Esophagus squamous epithelium (tissue), 5 donors: ENCODE results near the gene GBF1. TPM values are rescaled to one million over a fixed set of nuclear protein-coding genes. Genes with fewer than 3 reads are reported as not detected.
"Not testable (repeated sequence)": the region's sequence is repeated elsewhere in the genome, so short reads cannot be mapped to it uniquely, and the experiment has no call there.

ENCODE experiments used
- DNase-seq: peaks from one replicate; lab custom pipeline; 2025; lab: John Stamatoyannopoulos, UW
- H3K27ac ChIP-seq, 4 donors: fragments of 200-600 bp; sonication (generic); one replicate each; pipeline ENCODE4 v1.5.1; 2016 to 2019; ENCODE audit warnings: mild to moderate bottlenecking in 1 of 4
- H3K27me3 ChIP-seq, 4 donors: fragments of 200-600 bp; sonication (generic); 1 replicate in 3 of 4; 2 replicates in 1 of 4; pipeline versions ENCODE4 v1.5.1 to v1.6.0; 2017 to 2021; ENCODE audit warnings: antibody characterized with exemption in 1 of 4
- H3K36me3 ChIP-seq, 3 donors: fragments of 200-600 bp; sonication (generic); one replicate each; pipeline ENCODE4 v1.5.1; 2016 to 2019
- H3K4me1 ChIP-seq, 3 donors: fragments of 200-600 bp; sonication (generic); one replicate each; pipeline ENCODE4 v1.5.1; 2017 to 2019
- H3K4me3 ChIP-seq, 4 donors: fragments of 200-600 bp; sonication (generic); 1 replicate in 3 of 4; 2 replicates in 1 of 4; pipeline ENCODE4 v1.5.1; 2016 to 2019; ENCODE audit warnings: mild to moderate bottlenecking in 2 of 4, moderate library complexity in 1 of 4
- H3K9me3 ChIP-seq, 3 donors: fragments of 200-600 bp; sonication (generic); one replicate each; pipeline ENCODE4 v1.5.1; 2016 to 2019
- POLR2A ChIP-seq, 4 donors: fragments of 450-650 bp; IDR thresholded peaks; one replicate each; pipeline ENCODE4 v1.6.1; 2017; ENCODE audit warnings: antibody characterized with exemption in 4 of 4, mild to moderate bottlenecking in 4 of 4, moderate library complexity in 3 of 4
- WGBS, 2 donors: methylation state at CpG; one replicate each; pipeline ENCODE4 v1.1.5; 2018; 5-methylcytosine and 5-hydroxymethylcytosine counted together
- intact Hi-C: fragments of 100-400 bp; cut with DNase I; formaldehyde crosslinking; loops from one replicate; pipeline ENCODE4 v1.15.0; 2022
- total RNA-seq, 4 donors: library from RNA; depleted of rRNA; stranded (reverse); fragments of >200 nt; gene quantifications; one replicate each; pipeline ENCODE4 v1.1.0, GENCODE V29; 2016
- TF ChIP-seq, protein P1 (sequence below), 6 experiments: fragments of 450-650 bp in 4 of 6; fragments of 200-600 bp in 2 of 6; sonication (generic) in 2 of 6; IDR thresholded peaks; one replicate each; pipeline ENCODE4 v1.5.1; 2016 to 2019; ENCODE audit warnings: antibody characterized with exemption in 6 of 6, mild to moderate bottlenecking in 4 of 6, moderate library complexity in 4 of 6
- donor health status: DM: yes; HTN: yes; CAD: no.

GBF1 gene
- total RNA-seq, 4 donors from 2014 or later, result 22.5 to 39.0 (median 28.6) TPM

DNA sequence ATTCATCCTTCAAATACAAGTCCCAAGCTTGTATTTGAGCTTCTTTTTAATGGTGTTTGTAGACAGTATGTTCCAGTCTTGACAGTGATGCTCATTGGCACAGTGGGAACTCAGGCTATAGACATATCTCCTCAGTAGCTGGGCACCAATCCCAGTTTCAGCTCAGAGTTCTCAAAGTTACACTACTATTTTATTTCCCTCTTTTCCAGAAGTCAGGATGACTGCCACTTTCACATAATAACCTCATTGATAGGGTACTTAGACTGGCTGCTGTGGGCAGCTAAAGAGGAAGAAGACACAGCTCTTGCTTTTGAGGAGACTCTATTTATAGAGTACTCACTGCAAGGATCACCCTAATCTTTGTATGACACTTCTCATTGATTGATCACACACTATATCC, 2.4 kb downstream of the GBF1 start:
- intact Hi-C loops, result no loop called here
- peaks cover 15 to 62% (median 21%) of the 10 kb centered on the region in 3 donors for H3K4me1 ChIP-seq
- H3K36me3 ChIP-seq, result peaks cover 0 to 16% (median 5%) of the 10 kb centered on the region in 3 donors
- no peak overlapping the region for H3K27ac ChIP-seq
- no peaks in the 10 kb centered on the region for H3K27me3 ChIP-seq
- no peak for DNase-seq
- no peak overlapping the region for H3K4me3 ChIP-seq
- TF ChIP-seq, protein P1, sequence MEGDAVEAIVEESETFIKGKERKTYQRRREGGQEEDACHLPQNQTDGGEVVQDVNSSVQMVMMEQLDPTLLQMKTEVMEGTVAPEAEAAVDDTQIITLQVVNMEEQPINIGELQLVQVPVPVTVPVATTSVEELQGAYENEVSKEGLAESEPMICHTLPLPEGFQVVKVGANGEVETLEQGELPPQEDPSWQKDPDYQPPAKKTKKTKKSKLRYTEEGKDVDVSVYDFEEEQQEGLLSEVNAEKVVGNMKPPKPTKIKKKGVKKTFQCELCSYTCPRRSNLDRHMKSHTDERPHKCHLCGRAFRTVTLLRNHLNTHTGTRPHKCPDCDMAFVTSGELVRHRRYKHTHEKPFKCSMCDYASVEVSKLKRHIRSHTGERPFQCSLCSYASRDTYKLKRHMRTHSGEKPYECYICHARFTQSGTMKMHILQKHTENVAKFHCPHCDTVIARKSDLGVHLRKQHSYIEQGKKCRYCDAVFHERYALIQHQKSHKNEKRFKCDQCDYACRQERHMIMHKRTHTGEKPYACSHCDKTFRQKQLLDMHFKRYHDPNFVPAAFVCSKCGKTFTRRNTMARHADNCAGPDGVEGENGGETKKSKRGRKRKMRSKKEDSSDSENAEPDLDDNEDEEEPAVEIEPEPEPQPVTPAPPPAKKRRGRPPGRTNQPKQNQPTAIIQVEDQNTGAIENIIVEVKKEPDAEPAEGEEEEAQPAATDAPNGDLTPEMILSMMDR (IDR thresholded peaks at IDR 0.05), result no peak
- no peak for TF ChIP-seq POLR2A (IDR thresholded peaks at IDR 0.05)
- no peaks in the 10 kb centered on the region for H3K9me3 ChIP-seq

DNA sequence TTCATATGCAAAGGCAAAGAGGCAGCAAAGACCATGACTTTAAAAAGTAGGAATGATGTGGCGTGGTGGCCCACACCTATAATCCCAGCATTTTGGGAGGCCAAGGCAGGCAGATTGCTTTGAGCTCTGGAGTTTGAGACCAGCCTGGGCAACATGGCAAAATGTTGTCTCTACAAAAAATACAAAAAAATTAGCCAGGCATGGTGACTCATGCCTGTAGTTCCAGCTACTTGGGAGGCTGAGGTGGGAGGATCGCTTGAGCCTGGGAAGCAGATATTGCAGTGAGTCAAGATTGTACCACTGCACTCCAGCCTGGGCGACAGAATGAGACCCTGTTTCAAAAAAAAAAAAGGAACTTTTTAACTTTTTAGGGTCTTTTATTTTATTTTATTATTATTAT, 7.2 kb downstream of the GBF1 start:
- H3K27me3 ChIP-seq, H3K9me3 ChIP-seq, intact Hi-C loops, H3K4me3 ChIP-seq, H3K27ac ChIP-seq, DNase-seq: not testable (repeated sequence)
- 93 to 94% methylated on average over 3 of the region's 3 CpGs for WGBS, 2 donors
- H3K36me3 ChIP-seq, result peaks cover 0 to 25% (median 5%) of the 10 kb centered on the region in 3 donors
- peaks cover 0 to 32% (median 7%) of the 10 kb centered on the region in 3 donors for H3K4me1 ChIP-seq

DNA sequence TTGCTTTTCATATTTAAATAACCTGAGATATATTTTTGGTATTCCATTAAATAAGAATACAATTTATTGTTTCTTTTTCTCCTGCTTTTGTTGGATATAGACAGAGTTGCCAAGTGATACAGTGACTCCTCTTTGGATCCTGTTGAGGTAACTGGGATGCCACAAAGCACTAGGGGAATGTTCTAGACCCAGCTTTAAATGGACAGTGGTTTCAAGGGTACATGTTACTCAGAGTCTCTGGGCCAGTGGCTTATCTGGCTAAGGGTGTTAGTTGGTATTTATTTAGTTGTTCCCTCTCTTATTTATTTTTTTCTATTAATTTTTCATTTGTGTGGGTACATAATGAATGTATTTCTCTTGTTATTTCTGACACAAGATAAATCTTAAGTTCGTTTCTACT, 9.1 kb downstream of the GBF1 start:
- no peaks in the 10 kb centered on the region for H3K9me3 ChIP-seq
- peaks cover 0 to 26% (median 0%) of the 10 kb centered on the region in 3 donors for H3K36me3 ChIP-seq
- H3K27me3 ChIP-seq, result no peaks in the 10 kb centered on the region
- H3K27ac ChIP-seq, result no peak overlapping the region
- intact Hi-C loops, result no loop called here
- no peak overlapping the region for H3K4me3 ChIP-seq
- WGBS, 2 donors, result 71 to 78% methylated on average over 1 of the region's 1 CpG
- no peak for DNase-seq
- TF ChIP-seq, protein P1 (IDR thresholded peaks at IDR 0.05), result no peak
- no peak for TF ChIP-seq POLR2A (IDR thresholded peaks at IDR 0.05)
- peaks cover 0 to 13% (median 0%) of the 10 kb centered on the region in 3 donors for H3K4me1 ChIP-seq

DNA sequence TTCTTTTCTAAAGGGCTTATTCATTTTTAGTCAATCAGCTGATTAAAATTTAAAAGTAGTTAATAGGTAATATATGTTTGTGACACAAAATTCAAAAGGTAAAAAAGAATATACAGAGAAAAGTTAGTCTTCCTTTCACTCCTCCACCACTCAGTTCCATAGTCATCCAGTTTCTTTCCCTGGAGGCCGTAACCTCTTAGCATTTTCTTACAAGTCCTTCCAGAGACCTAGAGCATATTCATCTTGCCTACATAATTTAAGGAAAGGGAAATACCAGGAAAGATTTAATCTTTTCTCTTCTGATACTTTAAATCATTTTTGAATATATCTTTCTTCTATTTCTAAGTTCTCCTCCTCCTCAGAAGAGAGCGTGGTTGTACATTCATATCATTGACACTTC, 10.1 kb downstream of the GBF1 start:
- no peaks in the 10 kb centered on the region for H3K27me3 ChIP-seq
- no peak for DNase-seq
- no peak overlapping the region for H3K27ac ChIP-seq
- H3K4me3 ChIP-seq, result no peak overlapping the region
- peaks cover 0 to 36% (median 3%) of the 10 kb centered on the region in 3 donors for H3K36me3 ChIP-seq
- 85 to 91% methylated on average over 2 of the region's 2 CpGs for WGBS, 2 donors
- intact Hi-C loops, result no loop called here
- no peaks in the 10 kb centered on the region for H3K9me3 ChIP-seq
- H3K4me1 ChIP-seq, result peaks cover 0 to 3% (median 0%) of the 10 kb centered on the region in 3 donors
- no peak for TF ChIP-seq POLR2A (IDR thresholded peaks at IDR 0.05)
- TF ChIP-seq, protein P1 (IDR thresholded peaks at IDR 0.05), result no peak

DNA sequence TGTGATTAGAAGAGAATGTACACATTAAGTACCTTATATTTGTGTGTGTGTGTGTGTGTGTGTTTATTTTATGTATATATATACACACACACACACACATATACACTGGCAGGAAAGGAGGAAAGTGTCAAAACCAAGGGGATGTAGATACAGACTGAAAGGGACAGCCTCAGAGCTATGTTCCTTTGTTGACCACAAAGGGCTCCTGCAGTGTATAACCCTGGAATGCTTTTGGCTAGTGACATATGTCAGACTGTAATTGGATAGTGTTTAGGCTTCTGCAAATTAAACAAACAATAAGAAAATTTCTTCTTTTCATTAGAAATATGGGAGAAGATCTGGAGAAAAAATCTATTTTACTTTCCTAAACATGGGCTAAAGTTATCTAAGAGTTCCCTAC, 15.9 kb downstream of the GBF1 start:
- intact Hi-C loops, result no loop called here
- TF ChIP-seq POLR2A (IDR thresholded peaks at IDR 0.05), result no peak
- TF ChIP-seq, protein P1 (IDR thresholded peaks at IDR 0.05), result no peak
- Histone ChIP-seq H3K9me3 (no peaks in the 10 kb centered on the region), H3K36me3 (peaks cover 0 to 73% (median 3%) of the 10 kb centered on the region in 3 donors), H3K4me1 (peaks cover 0 to 19% (median 3%) of the 10 kb centered on the region in 3 donors), H3K27ac (no peak overlapping the region), H3K4me3 (no peak overlapping the region), H3K27me3 (no peaks in the 10 kb centered on the region)
- no peak for DNase-seq

DNA sequence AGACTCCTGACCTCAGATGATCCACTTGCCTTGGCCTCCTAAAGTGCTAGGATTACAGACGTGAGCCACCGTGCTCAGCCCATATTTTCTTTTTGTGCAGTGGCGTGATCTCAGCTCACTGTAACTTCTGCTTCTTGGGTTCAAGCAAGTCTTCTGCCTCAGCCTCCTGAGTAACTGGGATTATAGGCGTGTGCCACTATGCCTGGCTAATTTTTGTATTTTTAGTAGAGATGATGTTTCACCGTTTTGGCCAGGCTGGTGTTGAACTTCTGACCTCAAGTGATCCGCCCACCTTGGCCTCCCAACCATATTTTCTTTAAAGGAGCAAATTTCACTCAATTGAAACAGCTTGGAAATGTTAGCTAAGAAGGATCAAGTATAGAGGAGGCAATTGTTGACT, 16.5 kb downstream of the GBF1 start:
- peaks cover 0 to 72% (median 3%) of the 10 kb centered on the region in 3 donors for H3K36me3 ChIP-seq
- no peak for DNase-seq
- TF ChIP-seq, protein P1 (IDR thresholded peaks at IDR 0.05), result no peak
- no peak for TF ChIP-seq POLR2A (IDR thresholded peaks at IDR 0.05)
- intact Hi-C loops, result no loop called here
- H3K27ac ChIP-seq, result no peak overlapping the region
- peaks cover 0 to 25% (median 7%) of the 10 kb centered on the region in 3 donors for H3K4me1 ChIP-seq
- no peaks in the 10 kb centered on the region for H3K9me3 ChIP-seq
- WGBS, 2 donors, result 67 to 74% methylated on average over 5 to 6 of the region's 6 CpGs
- no peak overlapping the region for H3K4me3 ChIP-seq
- no peaks in the 10 kb centered on the region for H3K27me3 ChIP-seq
